Measurements from ENCODE around the gene TIMM23.

- no peak for TF ChIP-seq EZH2phosphoT487 (IDR thresholded peaks at IDR 0.05; ENCODE audit: borderline replicate concordance)
- no peak for TF ChIP-seq EZH2 (IDR thresholded peaks at IDR 0.05)
- TF ChIP-seq MAX (IDR thresholded peaks at IDR 0.05), result no peak
- no peak for TF ChIP-seq POLR2A (IDR thresholded peaks at IDR 0.05; ENCODE audit: borderline replicate concordance, extremely low read depth, insufficient read depth, insufficient read length)
- no peak for TF ChIP-seq CTCF (IDR thresholded peaks at IDR 0.05 in 2 of 3, conservative IDR thresholded peaks at IDR 0.05 in 1 of 3; ENCODE audit: borderline replicate concordance in 1 of 3, insufficient read depth in 1 of 3, low read depth in 2 of 3, low read length in 2 of 3)
- TF ChIP-seq JUND (IDR thresholded peaks at IDR 0.05), result no peak
- no peak for TF ChIP-seq POLR2AphosphoS5 (IDR thresholded peaks at IDR 0.05; ENCODE audit: low read depth, low read length)
- TF ChIP-seq YY1 (IDR thresholded peaks at IDR 0.05; ENCODE audit: extremely low read depth, insufficient replicate concordance, low read depth, low read length), result no peak
- no peak for TF ChIP-seq REST (IDR thresholded peaks at IDR 0.05; ENCODE audit: low read depth)
- TF ChIP-seq EGR1 (IDR thresholded peaks at IDR 0.05; ENCODE audit: low read depth), result no peak
- no peak for TF ChIP-seq FOSL1 (IDR thresholded peaks at IDR 0.05; ENCODE audit: low read depth)
- no peak for TF ChIP-seq CEBPB (IDR thresholded peaks at IDR 0.05; ENCODE audit: low read depth)
These were observed 46.9 kb downstream of the TIMM23 start for GRCh38 chr10:46019177-46019528.
